Ovary (tissue), 3 donors: Measurements from ENCODE around the gene RBM7.

Source experiments
- EP300 ChIP-seq: sonication (generic); formaldehyde crosslinking; IDR thresholded peaks from one replicate; pipeline ENCODE4 v1.6.1; 2017; ENCODE audit warnings: antibody characterized with exemption
- POLR2A ChIP-seq: fragments of 450-650 bp; IDR thresholded peaks from one replicate; pipeline ENCODE4 v1.6.1; 2017; ENCODE audit warnings: antibody characterized with exemption, mild to moderate bottlenecking, moderate library complexity
- TF ChIP-seq, protein P1 (sequence below), 3 donors: fragments of 450-650 bp in 2 of 3; fragments of 200-600 bp in 1 of 3; IDR thresholded peaks; one replicate each; pipeline versions ENCODE4 v1.5.1 to v1.8.0; 2016 to 2022; ENCODE audit warnings: antibody characterized with exemption in 3 of 3, mild to moderate bottlenecking in 1 of 3
- donor health status: DM: no; HTN: no; CAD: no.

DNA sequence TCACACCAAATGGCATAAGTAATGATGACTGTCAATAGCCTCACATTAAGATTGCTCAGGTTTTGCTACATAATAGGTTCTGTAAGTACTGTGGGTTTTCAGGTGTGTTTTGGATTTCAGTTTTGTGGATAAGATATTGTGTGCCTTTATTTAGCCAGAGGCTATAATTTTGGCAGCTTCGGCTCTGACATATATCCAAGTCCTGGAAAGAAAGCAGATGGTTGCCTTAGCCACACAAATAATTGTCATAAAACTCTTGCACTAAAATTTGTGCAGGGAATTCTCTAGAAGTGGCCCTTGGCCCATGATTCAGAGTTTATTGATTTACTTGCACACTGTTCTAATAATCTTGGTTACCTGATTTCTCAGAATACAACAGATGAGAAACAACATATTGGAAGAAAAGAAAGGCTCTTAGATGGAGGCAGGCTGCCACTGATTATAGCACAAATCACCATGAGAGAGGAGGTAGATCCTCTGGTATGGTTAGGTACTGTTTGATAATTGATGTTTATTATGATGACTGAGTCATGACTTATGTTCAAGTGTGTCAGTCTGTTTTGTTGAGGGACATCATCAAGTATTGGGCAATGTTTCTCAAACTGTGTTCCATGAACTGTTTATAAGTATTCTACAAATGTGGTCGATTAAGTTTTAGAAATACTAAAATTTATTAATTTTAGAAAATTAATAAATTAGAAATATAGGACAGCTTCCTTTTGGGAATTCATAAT, 48.5 kb downstream of the RBM7 start:
- no peak for TF ChIP-seq POLR2A
- TF ChIP-seq, protein P1, sequence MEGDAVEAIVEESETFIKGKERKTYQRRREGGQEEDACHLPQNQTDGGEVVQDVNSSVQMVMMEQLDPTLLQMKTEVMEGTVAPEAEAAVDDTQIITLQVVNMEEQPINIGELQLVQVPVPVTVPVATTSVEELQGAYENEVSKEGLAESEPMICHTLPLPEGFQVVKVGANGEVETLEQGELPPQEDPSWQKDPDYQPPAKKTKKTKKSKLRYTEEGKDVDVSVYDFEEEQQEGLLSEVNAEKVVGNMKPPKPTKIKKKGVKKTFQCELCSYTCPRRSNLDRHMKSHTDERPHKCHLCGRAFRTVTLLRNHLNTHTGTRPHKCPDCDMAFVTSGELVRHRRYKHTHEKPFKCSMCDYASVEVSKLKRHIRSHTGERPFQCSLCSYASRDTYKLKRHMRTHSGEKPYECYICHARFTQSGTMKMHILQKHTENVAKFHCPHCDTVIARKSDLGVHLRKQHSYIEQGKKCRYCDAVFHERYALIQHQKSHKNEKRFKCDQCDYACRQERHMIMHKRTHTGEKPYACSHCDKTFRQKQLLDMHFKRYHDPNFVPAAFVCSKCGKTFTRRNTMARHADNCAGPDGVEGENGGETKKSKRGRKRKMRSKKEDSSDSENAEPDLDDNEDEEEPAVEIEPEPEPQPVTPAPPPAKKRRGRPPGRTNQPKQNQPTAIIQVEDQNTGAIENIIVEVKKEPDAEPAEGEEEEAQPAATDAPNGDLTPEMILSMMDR (IDR thresholded peaks at IDR 0.05), result no peak
- TF ChIP-seq EP300, result no peak
